Naive B cell (primary cell): ENCODE results near the gene MTHFSD. TPM values are rescaled to one million over a fixed set of nuclear protein-coding genes. Genes with fewer than 3 reads are reported as not detected.

Source experiments
- ATAC-seq, 2 donors: fragments of 150-1000 bp; cut with Tn5 transposase; 2 replicates each; pipeline ENCODE4 v1.10.0; 2021; ENCODE audit warnings: low read depth in 2 of 2, mild to moderate bottlenecking in 2 of 2, moderate library complexity in 2 of 2
- DNase-seq: peaks from one replicate; pipeline ENCODE4 v3.0.0; 2022
- H3K27ac Mint-ChIP-seq, 6 donors: one replicate each; pipeline ENCODE4 v1.8.0; 2020 to 2022; ENCODE audit warnings: mild to moderate bottlenecking in 6 of 6, mixed read lengths in 6 of 6, moderate library complexity in 5 of 6, inconsistent platforms in 2 of 6
- H3K27me3 Mint-ChIP-seq, 3 donors: one replicate each; pipeline ENCODE4 v1.8.0; 2021 to 2022; ENCODE audit warnings: mixed read lengths in 3 of 3, mild to moderate bottlenecking in 1 of 3
- H3K36me3 Mint-ChIP-seq, 2 donors: one replicate each; pipeline ENCODE4 v1.8.0; 2020 to 2022; ENCODE audit warnings: mixed read lengths in 2 of 2, inconsistent platforms in 1 of 2, mild to moderate bottlenecking in 1 of 2
- H3K4me1 Mint-ChIP-seq, 3 donors: one replicate each; pipeline ENCODE4 v1.8.0; 2020 to 2022; ENCODE audit warnings: mixed read lengths in 3 of 3, inconsistent platforms in 1 of 3, mild to moderate bottlenecking in 1 of 3, moderate library complexity in 1 of 3
- H3K4me3 Mint-ChIP-seq, 8 donors: one replicate each; pipeline ENCODE4 v1.8.0; 2020 to 2022; ENCODE audit warnings: mild to moderate bottlenecking in 8 of 8, mixed read lengths in 8 of 8, moderate library complexity in 8 of 8, inconsistent platforms in 2 of 8
- H3K9me3 Mint-ChIP-seq, 7 donors: one replicate each; pipeline ENCODE4 v1.8.0; 2020 to 2022; ENCODE audit warnings: mixed read lengths in 7 of 7, mild to moderate bottlenecking in 5 of 7, inconsistent platforms in 2 of 7, moderate library complexity in 1 of 7
- polyA plus RNA-seq, 6 donors: library from polyadenylated mRNA; unstranded; fragments of 300-500 nt; fragmentation: Illumina TruSeq; gene quantifications; one replicate each; pipeline ENCODE4 v1.2.3, GENCODE V29; 2021; ENCODE audit warnings: low read depth in 6 of 6

Gene MTHFSD
- polyA plus RNA-seq, 6 donors from 2014 or later: 5.6 to 18.6 (median 16.6) TPM

DNA sequence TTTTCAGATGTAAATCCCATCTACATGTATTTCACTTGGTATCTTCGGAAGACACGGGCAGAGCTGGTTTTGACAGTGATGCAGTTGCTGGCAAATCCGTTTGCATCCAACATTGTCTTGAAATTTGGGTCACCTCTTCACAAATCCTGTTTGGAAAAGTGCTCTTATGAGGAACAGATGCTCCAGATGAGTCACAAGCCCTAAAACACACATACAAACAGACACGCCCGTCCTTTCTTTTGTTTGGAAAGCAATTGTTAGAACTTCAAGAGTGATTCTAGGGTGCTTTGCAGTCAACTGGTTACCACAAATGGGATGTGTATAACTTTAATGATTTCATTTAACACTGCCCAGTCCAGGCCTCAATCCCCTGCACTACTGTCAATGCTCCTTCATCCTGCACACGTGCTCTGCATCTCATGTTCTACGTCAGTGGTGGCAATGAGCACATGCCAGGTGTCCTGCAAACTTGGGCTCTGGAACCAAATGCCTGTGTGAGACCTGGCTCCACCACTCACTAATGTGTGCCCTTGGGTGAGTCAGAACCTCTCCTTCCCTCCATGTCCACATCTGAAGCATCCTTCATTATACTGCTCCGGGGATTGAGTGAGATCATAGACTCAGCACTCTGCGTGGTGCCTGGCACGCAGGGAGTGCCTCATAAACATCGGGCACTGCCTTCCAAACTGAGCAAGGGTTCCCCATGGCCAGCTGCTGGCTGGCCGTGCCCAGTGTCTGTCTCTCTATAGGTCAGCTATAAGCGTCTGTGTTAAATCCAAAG, 64.0 kb downstream of the MTHFSD start:
- H3K4me1 Mint-ChIP-seq: peaks cover 0 to 3% (median 0%) of the 10 kb centered on the region in 3 donors
- ATAC-seq (no peak), DNase-seq (no peak)
- peak overlapping the region in 1 of 8 donors; percentile 44 for H3K4me3 Mint-ChIP-seq
- H3K27ac Mint-ChIP-seq: peak overlapping the region in 1 of 6 donors; percentile 43
- H3K9me3 Mint-ChIP-seq: no peaks in the 10 kb centered on the region
- no peaks in the 10 kb centered on the region for H3K36me3 Mint-ChIP-seq
- H3K27me3 Mint-ChIP-seq: peaks cover 77 to 91% (median 86%) of the 10 kb centered on the region in 3 donors

DNA sequence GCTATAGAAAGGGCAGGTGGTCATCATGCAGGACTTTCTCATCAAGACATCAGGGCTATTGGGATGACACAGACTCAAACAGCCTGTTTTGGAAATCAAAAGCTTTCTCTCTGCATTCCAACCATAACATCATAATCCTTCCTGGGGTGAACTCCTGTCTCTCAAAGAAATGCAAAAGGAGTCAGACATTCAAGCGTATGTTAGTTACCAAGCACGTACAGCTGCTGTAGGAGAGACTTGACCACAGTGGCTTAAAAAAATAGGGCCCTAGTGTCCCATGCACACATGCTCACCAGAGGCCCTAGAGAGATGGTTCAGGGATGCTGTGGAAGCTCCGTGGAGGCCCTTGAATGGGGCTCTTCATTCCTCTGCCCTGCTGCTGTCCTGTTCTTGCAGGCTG, 69.3 kb downstream of the MTHFSD start:
- DNase-seq (no peak), ATAC-seq (no peak)
- Mint-ChIP-seq H3K27ac (no peak overlapping the region), H3K27me3 (peaks cover 57 to 77% (median 70%) of the 10 kb centered on the region in 3 donors), H3K4me1 (no peaks in the 10 kb centered on the region), H3K36me3 (peaks cover 0 to 12% of the 10 kb centered on the region in 2 donors), H3K4me3 (peak overlapping the region in 1 of 8 donors; percentile 10), H3K9me3 (peaks cover 9 to 21% (median 11%) of the 10 kb centered on the region in 7 donors)

DNA sequence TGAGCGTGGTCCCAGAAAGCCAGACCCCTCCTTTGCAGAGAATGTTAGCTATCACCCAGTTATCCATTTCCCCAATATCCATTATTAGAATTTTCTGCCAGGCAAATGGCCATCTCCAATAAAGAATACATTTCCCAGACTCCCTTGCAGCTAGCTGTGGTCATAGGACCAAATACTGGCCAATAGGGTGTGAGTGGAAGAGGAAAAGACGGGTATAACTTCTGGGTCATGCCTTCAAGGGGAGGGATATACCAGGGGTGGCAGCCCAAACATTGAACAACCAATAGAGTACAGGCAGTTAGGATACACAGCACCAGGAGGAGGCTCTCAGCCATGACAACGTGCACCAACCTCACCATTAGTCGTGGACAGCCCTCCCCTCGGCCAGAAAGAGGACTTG, 70.8 kb downstream of the MTHFSD start:
- peaks cover 9 to 21% (median 11%) of the 10 kb centered on the region in 7 donors for H3K9me3 Mint-ChIP-seq
- peaks cover 0 to 12% of the 10 kb centered on the region in 2 donors for H3K36me3 Mint-ChIP-seq
- H3K27me3 Mint-ChIP-seq: peaks cover 51 to 73% (median 65%) of the 10 kb centered on the region in 3 donors
- ATAC-seq: no peak
- no peak overlapping the region for H3K4me3 Mint-ChIP-seq
- H3K27ac Mint-ChIP-seq: no peak overlapping the region
- no peak for DNase-seq
- H3K4me1 Mint-ChIP-seq: no peaks in the 10 kb centered on the region

DNA sequence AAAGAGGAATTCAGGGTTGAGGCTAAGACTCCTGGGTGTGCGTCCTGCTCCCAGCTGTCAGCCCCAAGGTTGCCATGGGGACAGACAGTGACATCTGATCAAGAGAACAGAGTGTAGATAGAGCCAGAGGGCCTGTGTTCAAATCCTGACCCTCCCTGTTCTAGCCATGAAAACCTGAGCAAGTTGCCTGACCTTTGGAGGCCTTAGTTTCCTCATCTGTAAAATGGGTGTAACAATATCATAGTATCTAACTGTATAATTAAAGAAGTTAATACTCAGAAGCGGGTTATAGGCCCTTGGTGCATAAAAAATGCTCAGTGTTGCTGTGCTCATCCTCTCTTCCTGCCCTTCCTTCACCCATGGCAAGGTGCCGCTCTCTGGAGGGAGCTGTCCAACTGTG, 73.4 kb downstream of the MTHFSD start:
- H3K27me3 Mint-ChIP-seq: peaks cover 58 to 75% (median 69%) of the 10 kb centered on the region in 3 donors
- H3K4me3 Mint-ChIP-seq: no peak overlapping the region
- no peaks in the 10 kb centered on the region for H3K4me1 Mint-ChIP-seq
- peaks cover 9 to 21% (median 11%) of the 10 kb centered on the region in 7 donors for H3K9me3 Mint-ChIP-seq
- H3K36me3 Mint-ChIP-seq: peaks cover 0 to 12% of the 10 kb centered on the region in 2 donors
- no peak overlapping the region for H3K27ac Mint-ChIP-seq
- ATAC-seq (no peak), DNase-seq (no peak)

DNA sequence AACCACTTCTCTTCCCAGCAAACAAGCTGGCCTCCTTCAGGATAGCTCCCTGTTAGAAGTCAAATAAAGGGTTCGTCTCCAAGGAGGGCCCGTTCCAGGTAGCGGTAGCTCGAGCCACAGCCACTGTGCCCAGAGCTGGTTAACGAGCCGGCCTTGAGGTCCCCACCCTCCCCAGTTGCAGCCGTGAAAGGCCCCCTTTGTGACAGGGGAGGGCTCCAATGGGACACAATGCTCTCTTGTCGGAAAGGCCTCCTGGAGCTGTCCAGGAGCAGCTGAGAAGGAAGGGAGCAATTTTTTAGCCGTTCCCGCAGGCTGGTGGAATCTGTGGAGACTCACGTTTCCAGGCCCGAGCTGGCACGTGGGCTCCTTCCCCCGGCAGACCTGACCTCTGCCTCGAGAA, 74.6 kb downstream of the MTHFSD start:
- Mint-ChIP-seq H3K4me3 (no peak overlapping the region), H3K36me3 (peaks cover 0 to 12% of the 10 kb centered on the region in 2 donors), H3K4me1 (no peaks in the 10 kb centered on the region), H3K27ac (no peak overlapping the region), H3K27me3 (peaks cover 53 to 71% (median 66%) of the 10 kb centered on the region in 3 donors), H3K9me3 (peaks cover 9 to 20% (median 12%) of the 10 kb centered on the region in 7 donors)
- ATAC-seq: no peak
- no peak for DNase-seq

Other genes with a start within 250 kb of the MTHFSD start
- gene FOXF1, start 44.7 kb downstream of the MTHFSD start, polyA plus RNA-seq: not detected
- not detected for gene FOXC2, start 11.6 kb upstream of the MTHFSD start, polyA plus RNA-seq
- not detected for gene FOXL1, start 23.3 kb upstream of the MTHFSD start, polyA plus RNA-seq